Stimulated activated CD8-positive, alpha-beta memory T cell treated with anti-CD3 and anti-CD28 coated beads, Interleukin-15, amount 100 ng/mL, for 1 hour (primary cell): ENCODE data around the gene PDPN.

Source experiments
- DNase-seq: peaks from one replicate; pipeline ENCODE4 v3.0.0-alpha.2; 2020; ENCODE audit warnings: low read depth

Gene PDPN

DNA sequence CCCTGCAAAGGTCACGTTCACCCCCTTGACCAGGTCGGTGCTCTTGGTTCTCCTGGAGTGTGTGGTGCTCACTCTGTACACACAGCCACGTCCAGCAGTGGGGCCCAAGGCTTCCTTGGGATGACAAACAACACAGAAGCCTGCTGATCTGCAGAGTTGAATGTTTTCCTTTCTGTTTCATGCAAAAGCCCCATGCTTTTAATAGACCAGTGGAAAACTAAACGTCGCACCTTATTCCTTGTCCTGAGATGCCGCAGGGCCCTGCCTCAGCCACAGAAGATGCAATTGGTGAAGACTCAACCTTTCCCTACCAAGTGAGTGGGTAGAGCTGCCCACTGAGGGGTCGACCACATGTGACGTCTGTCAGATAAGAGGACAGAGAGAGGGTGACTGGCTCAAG lies 5.8 kb upstream of the PDPN start:
- no peak for DNase-seq

DNA sequence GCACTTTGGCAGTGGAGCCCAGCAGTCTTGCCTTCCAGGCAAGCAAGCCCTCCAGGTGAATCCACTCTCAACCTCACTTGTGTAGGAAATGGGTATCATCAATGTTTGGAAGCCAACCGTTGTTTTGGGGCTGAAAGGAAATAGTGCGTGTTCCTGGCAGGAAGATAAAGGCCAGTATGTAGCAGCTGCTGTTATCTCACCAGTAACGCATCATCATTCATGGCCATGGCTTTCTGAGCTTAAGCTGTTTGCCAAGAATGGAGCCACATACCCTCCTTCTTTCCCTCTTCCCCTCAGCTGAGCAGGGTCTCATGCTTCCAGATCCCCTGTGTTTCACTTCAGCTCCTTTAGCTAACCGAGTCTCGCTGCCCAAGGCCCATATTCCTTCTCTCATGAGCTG lies 2.2 kb upstream of the PDPN start:
- DNase-seq, result no peak

DNA sequence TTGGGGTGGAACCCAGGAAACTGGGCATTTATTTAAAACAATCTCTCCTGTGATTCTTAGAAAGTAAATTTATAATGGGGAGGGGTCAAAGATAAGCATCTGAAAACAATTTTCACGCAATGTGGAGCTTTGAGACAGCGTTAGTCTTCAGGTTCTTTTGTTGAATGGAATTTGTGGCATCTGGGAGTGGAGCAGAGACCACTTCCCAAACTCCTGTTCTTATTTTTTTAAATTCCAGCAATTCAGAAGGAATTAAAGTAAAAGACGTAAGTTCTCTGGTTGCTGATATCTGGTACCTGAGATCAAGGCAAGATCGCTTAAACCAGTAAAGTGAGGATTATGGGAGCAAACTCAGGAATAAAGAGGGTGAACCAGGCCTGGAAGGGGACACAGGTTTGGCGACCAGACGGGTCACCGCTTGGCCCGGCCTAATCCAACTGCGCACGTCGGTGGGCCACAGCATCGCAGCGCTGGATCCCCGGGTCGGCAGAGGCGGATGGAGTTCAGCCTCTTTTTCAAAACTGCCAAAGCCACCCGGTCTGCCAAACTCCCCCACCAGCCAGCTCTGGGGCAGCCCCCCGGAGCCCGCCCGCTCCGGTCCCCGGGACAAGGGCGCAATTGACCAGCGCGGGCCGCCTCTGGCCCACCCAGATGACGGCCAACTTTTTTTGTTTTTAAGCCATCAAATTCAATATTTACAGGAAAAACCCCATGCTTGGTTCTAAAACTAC lies 754 bp upstream of the PDPN start:
- no peak for DNase-seq

DNA sequence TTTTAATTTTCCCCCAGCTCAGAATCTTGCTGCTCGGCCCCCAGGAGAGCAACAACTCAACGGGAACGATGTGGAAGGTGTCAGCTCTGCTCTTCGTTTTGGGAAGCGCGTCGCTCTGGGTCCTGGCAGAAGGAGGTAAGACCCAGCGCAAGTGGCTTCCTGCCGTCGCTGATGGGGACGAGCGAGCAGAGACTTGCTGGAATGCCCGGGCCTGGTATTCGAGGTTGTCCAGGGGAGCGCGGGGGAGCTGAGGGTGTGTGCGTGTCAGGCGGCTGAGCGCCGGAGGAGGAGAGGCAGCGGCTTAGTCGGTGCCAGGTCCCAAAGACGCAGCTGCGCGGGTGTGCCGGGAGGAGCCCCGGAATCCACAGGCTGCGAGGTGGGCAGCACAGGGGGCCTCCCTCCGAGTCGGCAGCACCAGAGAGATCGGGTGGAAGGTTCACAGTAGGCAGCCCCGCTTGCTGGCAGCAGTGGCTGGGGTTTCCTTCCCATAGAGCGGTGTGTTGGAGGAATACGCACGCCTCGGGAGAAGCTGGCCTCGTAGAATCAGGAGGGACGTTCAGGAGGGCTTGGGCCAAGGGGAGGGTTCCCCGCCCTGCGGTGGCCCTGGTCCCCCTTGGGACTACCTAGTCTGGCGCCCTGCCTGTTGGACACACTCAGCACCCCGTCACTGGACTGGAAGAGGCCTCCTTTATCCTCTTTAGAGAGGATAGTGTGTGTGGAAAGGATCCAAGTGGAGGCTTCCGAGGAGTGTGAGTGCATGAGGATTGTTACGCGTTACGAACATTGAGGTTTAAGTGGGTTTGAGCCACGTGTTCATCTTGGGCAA lies 547 bp downstream of the PDPN start:
- no peak for DNase-seq

DNA sequence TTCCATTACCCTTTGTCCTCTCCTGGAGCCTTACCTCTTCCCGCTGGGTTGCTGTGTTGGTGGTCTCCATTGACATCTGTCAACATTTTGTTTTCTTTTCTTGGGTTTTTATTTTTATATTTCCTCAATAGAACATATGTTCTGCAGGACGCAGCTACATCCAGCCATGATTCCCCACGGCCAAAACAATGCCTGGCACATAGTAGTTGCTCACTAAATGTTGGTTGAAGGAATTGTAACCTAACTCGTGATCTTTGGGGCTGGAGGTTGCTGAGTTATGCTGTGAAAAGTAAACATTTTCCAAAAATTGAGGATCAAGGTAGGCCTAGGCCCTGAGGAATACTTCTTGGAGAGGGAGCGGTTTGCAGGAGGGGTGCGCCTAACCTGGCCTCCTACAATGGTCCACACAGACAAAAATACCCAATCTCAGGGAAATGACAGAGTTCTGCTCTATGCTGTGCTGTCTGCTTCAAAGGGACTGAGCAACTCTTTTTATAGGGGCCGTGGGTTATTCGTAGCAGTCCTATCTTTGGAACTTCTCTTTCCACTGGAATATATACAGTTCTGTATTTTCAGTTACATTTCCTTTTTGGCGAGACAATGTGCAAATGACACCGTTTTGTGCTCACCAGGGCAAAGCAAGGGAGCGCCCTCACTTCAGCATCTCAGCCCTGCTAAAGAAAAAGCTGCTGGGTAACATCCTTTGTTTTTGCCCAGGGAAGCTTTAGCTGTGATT lies 1.4 kb downstream of the PDPN start:
- no peak for DNase-seq

DNA sequence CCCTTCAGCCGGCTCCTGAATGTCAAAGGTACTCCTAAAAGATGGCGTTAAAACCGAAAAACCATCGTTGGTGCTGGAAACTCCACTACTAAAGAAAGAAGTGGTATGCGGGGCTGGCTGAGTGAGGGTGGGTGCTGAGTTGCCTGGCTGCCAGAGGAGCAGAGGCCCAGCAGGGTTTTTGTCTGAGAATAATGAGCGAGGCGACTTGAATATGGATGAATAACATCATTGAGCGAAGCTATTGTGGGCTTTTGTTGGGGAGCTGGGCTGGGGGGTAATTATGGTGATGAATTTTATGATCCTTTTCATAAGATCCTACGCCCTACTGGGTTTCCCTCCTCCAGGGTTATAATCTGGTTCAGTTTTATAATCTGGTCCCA lies 2.0 kb downstream of the PDPN start:
- no peak for DNase-seq

DNA sequence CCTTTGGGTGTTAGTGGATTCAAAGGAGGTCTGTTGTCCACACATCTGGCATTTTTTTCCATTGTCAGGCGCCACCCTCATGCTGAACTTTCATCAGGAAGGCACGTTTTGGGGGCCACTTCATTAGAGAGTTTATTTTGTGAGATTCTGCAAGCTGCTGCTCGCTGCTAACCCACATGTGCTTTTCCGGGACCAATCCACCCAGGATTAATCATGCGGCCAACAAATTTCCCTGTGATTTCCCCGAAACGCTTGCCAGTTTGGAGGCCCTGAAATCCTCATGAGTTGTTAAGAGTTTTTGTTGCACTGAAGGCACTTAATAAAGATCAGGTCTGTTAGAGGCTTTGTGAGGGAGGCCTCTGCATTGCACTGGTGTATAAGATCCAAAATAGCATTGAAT lies 2.4 kb downstream of the PDPN start:
- DNase-seq, result no peak

DNA sequence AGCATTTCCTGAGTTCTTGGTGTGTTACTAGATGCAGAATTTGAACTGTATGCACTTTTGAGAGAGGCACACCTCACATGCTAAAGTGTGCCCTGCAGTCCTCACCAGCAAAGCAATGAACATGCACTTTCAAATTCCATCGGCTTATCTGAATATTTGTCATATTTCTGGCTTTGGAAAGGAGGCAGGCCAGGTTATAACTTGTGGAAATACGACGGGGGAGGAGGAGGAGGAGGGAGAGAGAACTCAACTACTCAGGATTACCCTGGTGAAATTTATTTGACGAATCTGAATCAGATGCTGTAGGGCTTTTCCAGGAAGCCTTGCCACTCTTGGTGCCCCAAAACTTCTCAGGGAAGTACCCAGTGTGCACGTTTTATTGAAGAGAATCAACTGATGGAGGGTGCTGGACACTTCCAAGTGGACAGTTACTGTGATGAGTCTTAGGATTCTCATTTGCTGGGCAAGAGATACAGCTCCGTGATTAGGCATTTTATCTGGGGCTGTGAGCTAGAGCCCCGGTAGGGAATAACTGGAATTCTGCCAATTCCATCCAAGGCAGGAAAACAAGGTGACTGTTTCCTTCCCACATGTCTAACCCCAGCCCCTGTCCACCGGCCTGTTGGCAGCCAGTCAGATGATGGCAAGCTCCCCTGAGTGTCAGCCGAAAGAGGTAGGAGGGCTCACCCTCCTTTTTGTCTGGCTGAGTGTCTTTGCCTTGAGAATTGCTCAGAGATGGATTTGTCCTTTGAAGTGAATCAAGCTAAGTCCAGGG lies 3.8 kb downstream of the PDPN start:
- no peak for DNase-seq

DNA sequence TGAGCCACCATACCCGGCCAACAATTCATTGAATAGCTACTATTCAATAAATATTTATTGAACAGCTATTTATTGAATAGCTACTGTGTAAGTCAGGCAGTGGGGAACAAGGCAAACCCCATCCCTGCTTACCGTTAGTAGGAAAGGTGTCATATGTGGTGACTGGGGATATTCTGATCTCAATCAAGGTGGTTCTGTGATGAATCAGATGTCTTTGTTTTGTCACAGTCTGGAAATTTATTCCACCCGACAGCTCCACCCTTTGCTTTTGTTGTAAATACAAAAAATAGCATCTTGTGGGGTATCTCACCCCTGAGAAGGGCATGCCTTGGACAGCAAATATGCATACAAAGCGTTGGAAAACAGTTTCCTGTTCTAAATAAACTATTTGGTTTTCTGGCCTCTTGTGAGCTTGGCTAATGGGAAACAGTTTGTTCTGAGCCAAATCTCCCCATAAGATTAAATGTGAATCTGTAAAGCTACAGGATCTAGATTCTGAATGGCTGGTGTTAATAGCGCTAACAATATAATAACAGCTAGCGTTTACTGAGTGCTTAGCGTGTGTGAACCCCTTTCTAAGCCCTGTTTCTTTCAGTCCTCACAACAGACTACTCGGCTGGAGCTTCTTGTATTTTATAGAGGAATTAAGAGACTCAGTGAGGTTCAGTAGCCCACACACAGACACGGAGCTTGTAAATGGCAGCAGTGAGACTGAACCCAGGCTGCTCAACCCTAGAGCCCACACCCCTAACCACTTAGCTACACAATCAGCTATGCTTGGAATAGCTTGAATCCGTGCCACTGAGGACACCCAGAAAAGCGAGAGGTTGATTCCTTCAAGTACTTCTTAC lies 5.5 kb downstream of the PDPN start:
- DNase-seq, result no peak

DNA sequence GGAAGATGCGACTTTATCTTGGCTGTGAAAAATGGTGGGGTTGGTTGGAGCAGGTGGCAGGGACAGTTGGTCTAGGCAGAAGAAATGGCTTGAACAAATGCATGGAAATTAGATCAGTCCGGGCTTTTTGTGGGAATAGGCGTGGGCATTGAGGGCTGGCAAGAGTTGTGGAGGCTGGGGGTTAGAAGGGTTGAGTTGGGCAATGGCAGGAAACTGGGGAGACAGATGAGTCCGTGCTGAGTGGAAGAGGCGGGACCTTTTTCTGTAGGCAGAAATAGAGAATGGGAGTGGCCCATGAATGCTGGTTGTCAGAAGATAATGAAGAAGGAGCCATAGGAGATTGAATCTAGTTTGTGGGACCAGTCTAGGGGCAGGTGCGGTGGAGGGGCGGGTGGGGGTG lies 6.9 kb downstream of the PDPN start:
- DNase-seq, result no peak

DNA sequence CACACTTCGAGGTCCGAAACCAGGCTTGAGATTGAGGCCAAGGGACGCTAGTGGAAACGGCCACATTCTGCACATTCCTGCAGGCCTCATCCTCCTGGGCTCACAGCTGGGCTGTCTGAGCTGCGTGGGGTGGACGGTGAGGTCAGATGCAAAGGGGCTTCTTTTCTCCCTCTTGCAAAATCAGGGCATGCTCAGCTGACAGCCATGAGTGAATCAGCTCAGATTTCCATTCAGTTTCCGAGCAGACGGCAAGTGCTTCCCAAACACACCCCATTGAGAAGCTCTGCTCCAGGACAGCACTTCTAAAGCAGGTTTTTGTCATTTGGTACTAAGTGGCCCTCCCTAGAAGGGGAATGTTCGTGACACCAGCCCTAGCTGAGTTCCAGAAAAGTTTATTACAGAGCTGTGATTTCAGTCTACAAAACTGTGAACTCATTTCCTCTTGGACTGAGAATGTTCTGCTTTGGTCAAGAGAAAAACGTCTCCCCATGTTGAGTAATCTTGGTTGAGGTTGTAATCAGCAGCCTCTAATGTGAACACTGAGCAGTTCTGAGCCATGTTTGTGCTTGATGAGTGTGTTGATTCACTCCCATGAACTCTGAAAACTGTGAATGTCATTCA lies 10.0 kb downstream of the PDPN start:
- DNase-seq, result no peak

DNA sequence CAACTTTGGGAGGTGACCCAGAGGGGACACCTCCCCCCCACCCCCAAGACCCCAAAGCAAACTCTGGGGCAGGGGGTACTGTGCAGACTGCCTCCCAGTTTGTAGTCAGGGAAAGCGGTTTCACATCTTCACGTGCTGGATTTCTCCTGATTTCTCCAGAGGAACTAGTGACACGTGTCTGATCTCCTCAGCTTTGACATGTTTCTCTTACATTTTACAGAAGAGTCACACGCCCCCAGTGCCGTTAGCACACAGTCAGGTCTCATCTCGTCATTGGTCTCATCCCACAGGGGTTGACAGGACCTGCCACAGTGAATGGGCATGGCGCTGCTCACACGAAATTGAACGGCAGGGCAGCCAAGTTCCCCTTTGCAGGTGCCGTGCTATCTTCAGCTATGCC lies 11.8 kb downstream of the PDPN start:
- DNase-seq, result no peak

DNA sequence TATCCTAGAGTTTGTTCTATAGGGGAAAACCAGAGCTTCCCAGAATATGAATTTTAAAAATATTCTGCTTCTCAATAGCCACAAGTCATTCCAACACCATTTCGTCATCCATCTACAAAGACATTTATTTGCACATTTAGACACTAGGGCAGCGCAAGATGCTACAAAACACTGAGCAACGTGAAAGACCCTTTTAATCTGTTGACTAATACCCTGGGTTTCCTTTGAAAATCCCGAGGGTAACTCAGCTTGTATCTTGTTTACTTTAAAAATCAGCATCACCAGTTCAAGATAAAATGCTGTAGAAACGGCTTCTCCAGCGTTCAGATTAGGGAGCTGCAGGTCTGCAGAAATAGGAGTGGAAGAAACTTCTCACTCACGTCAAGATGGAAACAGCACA lies 13.5 kb downstream of the PDPN start:
- no peak for DNase-seq

DNA sequence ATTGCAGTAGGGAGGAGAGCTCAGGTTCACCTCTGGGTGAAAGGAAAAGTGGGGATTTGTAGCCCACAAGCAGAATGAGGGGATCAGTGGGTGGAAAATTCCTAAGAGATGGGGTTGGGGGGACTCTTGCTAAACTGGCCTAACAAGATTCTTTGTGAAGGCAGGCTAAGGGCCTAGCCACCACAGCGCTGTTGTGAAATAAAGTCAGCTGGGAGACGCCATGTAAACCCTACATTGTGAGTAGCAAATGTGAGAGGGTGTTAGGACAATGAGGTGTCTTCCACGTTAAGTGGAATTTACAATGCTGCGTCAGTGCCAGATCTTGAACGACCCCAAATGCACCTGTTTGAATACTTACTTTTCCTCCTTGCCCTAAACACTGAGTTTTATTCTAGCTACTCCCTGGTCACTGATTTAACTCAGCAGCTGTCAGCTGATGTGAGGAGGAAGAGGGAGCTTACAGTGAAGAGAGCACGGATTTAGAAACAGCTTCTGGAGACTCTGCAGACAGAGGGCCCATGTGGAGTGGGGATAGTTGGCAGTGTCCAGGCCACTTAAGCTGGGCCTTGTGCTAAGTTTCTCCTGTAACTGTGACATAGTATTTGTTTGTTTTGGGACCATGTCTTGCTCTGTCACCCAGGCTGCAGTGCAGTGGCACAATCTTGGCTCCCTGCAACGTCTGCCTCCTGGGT lies 17.3 kb downstream of the PDPN start:
- no peak for DNase-seq

DNA sequence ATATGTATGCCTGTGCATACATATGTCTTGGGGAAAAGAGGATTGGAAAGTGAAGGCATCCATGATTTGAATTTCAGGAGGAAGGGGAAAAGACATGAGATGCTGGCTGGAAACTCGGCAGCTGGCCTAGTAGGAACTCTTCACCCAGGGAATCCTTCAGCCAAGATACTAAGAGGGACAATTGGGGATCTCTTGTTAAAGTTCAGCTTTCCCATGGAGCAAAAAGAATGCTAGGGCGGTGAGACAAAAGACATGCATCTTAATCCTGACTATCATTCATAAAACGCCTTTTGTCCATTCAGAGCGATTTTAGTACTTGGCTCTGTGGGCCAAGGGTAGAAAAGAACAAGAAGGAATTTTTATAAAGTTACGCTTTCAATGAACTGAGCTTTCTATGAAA lies 20.5 kb downstream of the PDPN start:
- no peak for DNase-seq

DNA sequence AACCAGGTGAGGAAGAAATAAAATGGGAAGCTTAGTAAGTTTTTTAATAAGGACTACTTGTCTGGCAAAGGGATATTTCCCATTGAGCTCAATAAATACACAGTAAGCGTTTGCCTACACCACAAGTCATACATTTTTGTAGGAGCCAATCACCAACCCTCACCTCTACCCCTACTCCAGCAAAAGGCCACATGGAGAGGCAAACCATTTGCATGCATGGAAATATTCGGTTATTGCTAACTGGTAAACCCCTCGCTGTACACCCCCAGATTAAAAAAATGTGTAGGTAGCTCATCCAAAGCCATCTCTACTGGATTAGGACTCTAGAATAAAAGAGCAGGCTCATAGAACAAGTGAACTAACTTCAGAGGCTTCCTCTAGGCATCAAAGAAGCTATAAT lies 21.1 kb downstream of the PDPN start:
- DNase-seq, result no peak

DNA sequence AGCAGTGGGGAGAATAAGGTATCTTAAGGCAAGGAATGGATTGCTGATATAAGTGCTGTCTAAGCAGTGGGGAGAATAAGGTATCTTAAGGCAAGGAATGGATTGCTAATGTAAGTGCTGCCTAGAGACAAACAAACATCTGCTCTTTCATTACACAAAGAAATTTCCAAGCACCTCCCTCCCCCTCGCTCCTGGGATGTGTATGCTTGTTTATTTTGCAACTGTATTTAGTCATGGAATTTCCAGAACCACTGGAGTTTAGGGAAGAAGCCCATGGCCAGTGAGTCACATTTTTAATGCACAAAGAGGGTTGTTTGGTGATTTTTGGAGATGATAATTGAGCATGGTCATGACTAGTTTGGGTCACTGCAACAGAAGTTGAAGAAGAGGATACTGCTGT lies 21.5 kb downstream of the PDPN start:
- DNase-seq, result no peak

DNA sequence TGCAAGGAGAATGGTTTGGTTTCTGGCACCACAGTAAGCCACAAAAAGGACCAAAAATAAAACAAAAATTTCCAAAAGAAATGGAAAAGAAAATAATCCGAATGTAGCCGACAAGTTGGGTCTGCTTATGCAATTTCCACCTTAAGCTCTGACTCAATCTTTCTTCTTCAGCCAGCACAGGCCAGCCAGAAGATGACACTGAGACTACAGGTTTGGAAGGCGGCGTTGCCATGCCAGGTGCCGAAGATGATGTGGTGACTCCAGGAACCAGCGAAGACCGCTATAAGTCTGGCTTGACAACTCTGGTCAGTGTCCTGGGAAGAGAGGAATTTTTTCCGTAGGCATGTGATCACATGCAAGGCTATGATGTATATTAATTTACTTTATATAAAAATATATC lies 23.4 kb downstream of the PDPN start:
- no peak for DNase-seq

DNA sequence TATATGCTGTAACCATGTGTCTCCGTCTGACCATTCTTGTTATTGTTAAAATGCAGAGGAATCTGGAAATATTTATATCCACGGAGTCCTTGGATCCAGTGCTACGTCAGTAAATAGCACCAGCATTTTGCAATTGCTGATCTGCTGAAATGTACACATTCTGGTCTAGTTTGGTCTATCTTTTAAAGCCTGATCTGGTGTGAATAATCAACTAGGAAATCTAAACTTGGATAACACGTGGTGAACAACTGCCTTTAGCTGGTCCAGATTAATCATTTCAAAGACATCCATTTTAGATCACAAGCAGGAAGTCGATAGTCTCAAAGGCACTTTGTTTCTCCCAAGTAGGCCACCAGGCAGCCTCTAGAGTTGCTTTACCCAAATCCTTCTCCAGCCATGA lies 32.6 kb downstream of the PDPN start:
- no peak for DNase-seq

DNA sequence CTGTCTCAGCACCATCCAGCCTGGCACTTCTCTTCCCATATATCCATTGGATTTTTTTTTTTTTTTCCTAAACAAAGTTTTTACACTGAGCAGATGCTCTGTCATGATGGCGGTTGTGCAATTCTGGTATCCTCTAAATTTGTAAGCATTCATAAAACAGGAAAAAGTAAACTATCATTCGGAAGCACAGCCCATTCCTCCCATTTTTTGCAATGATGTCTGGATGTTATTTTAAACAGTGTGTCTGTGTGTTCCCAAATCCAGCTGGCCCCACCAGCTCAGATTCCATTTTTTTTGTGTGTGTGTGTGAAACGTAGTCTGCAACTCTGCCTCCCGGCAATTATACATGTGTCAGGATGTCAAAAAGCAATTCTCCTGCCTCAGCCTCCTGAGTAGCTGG lies 33.5 kb downstream of the PDPN start:
- no peak for DNase-seq
